ENCODE data around the gene MZB1.

DNA sequence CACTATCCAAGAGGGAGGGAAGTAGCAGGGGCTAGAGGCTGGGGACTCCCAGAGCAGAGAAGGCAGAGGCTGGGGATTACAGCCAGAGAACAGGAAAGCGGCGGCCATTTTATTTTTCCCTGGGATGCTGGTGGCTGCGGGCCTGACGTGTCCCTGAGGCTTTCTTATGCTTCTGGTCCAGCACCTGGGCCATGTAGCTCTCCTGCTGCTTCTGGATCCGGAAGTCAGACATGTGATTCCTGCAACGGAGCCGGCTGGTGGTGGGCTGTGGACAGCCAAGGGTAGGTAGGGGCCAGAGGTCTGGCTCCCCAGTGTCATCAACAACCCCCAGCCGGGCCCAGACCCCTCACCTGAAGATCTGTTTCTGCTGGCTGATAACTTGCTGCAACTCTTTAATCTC is 7.0 kb upstream of the MZB1 start:
- TF ChIP-seq, protein P1, sequence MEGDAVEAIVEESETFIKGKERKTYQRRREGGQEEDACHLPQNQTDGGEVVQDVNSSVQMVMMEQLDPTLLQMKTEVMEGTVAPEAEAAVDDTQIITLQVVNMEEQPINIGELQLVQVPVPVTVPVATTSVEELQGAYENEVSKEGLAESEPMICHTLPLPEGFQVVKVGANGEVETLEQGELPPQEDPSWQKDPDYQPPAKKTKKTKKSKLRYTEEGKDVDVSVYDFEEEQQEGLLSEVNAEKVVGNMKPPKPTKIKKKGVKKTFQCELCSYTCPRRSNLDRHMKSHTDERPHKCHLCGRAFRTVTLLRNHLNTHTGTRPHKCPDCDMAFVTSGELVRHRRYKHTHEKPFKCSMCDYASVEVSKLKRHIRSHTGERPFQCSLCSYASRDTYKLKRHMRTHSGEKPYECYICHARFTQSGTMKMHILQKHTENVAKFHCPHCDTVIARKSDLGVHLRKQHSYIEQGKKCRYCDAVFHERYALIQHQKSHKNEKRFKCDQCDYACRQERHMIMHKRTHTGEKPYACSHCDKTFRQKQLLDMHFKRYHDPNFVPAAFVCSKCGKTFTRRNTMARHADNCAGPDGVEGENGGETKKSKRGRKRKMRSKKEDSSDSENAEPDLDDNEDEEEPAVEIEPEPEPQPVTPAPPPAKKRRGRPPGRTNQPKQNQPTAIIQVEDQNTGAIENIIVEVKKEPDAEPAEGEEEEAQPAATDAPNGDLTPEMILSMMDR (conservative IDR thresholded peaks at IDR 0.05), result no peak
- TF ChIP-seq ZFX (IDR thresholded peaks at IDR 0.05), result no peak

All from C4-2B (cell line).